GM13977 (cell line): ENCODE data around the gene IVL.

ENCODE experiments used
- DNase-seq: peaks from one replicate; pipeline ENCODE4 v3.0.0; 2012; ENCODE audit warnings: low spot score
- CTCF ChIP-seq: IDR thresholded peaks from 2 replicates; pipeline ENCODE4 v1.5.1; 2012; ENCODE audit warnings: mild to moderate bottlenecking, control low read depth; ENCODE audit not compliant: insufficient read depth; ENCODE audit errors: extremely low read depth, missing control alignments
- in situ Hi-C: fragments of 300-500 bp; cut with MboI; formaldehyde crosslinking; loops from one replicate; pipeline ENCODE4 v1.12.0; 2022; ENCODE audit warnings: low sequenced_read_pairs, low pct_unique_long_range_greater_than_20kb, mixed read lengths, inconsistent platforms; ENCODE audit not compliant: unreplicated experiment

Gene IVL

GRCh38 chr1:152933196-152933595 is 24.9 kb downstream of the IVL start:
- DNase-seq = no peak
- in situ Hi-C loops = no loop called here
- TF ChIP-seq CTCF = no peak

- no peak for DNase-seq
- no peak for TF ChIP-seq CTCF
- in situ Hi-C loops = no loop called here
These were observed 32.3 kb downstream of the IVL start for GRCh38 chr1:152940614-152941013.

- DNase-seq = no peak
- TF ChIP-seq CTCF = no peak
- in situ Hi-C loops = no loop called here
These were observed 32.8 kb downstream of the IVL start for GRCh38 chr1:152941037-152941711.

- DNase-seq = no peak
- in situ Hi-C loops = no loop called here
- no peak for TF ChIP-seq CTCF
These were observed 33.8 kb downstream of the IVL start for GRCh38 chr1:152942161-152942560.

GRCh38 chr1:152946248-152946647 is 37.9 kb downstream of the IVL start:
- no peak for DNase-seq
- in situ Hi-C loops = no loop called here
- TF ChIP-seq CTCF = no peak

- TF ChIP-seq CTCF = no peak
- in situ Hi-C loops = no loop called here
- no peak for DNase-seq
These were observed 38.4 kb downstream of the IVL start, which contains the start of gene SPRR5 for GRCh38 chr1:152946651-152947256. TSS of gene SPRR5 (plus strand) at chr1:152947206. CDS start at chr1:152948555, 1,349 bp downstream.

GRCh38 chr1:152951711-152952110 is 43.4 kb downstream of the IVL start:
- in situ Hi-C loops = no loop called here
- no peak for DNase-seq
- no peak for TF ChIP-seq CTCF
